SK-N-DZ (cell line): ENCODE results near the gene KPNA6.
A peak's percentile ranks its signal among the peaks of the same experiment; 100 is the strongest.

Source experiments
- DNase-seq: peaks from one replicate; pipeline ENCODE4 v3.0.0-alpha.2; 2015; ENCODE audit warnings: low spot score
- small RNA-seq, 2 experiments: library from RNA; depleted of rRNA; stranded (forward); fragments of <200 nt; gene quantifications; one replicate each; pipeline ENCODE3, GENCODE V24; 2014

Gene KPNA6

GRCh38 chr1:32216566-32216965 is 108.7 kb downstream of the KPNA6 start:
- no peak for DNase-seq

DNA sequence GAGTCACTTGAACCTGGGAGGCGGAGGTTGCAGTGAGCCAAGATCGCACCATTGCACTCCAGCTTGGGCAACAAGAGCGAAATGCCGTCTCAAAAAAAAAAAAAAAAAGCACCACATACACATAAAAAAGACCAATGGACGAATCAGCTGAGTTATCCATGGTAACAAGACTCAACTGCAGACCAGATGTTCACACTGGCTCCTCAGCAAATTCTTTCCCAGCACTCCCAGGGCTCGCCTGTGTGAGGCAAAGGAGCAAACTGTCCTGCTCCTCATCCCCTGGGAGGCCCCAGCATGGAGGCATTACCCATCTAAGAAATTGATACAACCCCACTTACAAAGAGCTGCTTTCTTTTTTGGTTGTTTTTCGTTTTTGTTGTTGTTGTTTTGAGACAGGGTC is 111.2 kb downstream of the KPNA6 start:
- no peak for DNase-seq

- no peak for DNase-seq
These were observed 113.1 kb downstream of the KPNA6 start for GRCh38 chr1:32220746-32221580.

GRCh38 chr1:32221581-32221979 is 113.7 kb downstream of the KPNA6 start:
- no peak for DNase-seq

DNA sequence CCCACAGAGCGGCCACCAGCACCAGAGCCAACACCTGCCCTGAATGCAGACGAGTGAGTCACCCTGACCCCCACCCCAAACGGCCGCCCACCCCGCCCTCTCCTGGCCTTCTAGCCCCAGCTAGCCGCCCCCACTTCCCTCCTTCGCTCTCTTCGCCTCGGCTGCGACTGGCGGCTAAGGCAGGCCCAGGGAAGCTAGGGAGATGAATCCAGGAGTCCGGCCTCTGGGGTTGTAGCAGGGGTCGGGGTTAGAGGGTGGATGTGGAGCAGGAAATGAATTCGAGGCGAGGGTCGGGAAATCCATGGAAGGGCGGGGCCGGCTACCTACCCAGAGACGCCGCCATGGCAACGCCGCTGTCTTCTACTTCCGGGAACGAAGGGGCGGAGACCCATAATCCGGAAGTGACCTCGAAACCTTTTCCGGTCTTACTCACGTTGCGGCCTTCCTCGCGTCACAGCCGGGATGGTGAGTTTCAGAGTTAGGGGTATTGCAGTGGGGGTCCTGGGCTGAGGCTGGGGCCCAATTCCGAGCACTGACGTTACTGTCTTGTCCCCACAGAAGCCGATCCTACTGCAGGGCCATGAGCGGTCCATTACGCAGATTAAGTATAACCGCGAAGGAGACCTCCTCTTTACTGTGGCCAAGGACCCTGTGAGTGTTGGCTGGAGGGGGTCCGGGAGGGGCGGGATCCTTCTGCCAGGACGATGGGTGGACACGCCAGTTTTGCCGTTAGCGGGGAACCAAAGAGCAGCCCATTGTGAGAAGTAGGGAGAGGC is 114.3 kb downstream of the KPNA6 start, which contains the start of the genes EIF3I and TMEM234:
TSS of gene EIF3I (plus strand) at position 428 of the 776 bp plus-strand sequence. CDS start at position 463, 35 bp downstream.
TSS of gene TMEM234 (minus strand) at position 374 of the 776 bp plus-strand sequence. CDS start at position 343, 31 bp downstream.
- DNase-seq, result peak; percentile 89

- no peak for DNase-seq
These were observed 115.8 kb downstream of the KPNA6 start for GRCh38 chr1:32223683-32224082.

GRCh38 chr1:32224285-32224684 is 116.4 kb downstream of the KPNA6 start:
- DNase-seq, result no peak

Small RNAs within 50 kb of the gene (small RNA-seq; reads per million reads assigned to genes)
- gene MIR5585 (0 reads per million in 2 experiments), gene RF00017 (0 reads per million in 2 experiments)
